OCI-LY7 (cell line): ENCODE results near the gene SLC6A5. TPM values are rescaled to one million over a fixed set of nuclear protein-coding genes. Genes with fewer than 3 reads are reported as not detected.

ENCODE experiments used
- BruUV-seq: library from RNA; stranded (reverse); fragments of 400-500 nt; replicated peaks from 2 replicates; lab custom pipeline; 2021; lab: Mats Ljungman, UMichigan
- CTCF ChIA-PET: fragments of 300-600 bp; sonication (Branson Sonifier 250); formaldehyde crosslinking; loops from one replicate; lab custom pipeline; 2022; ENCODE audit warnings: antibody characterized with exemption; ENCODE audit not compliant: unreplicated experiment; lab: Charles Lee
- POLR2A ChIA-PET: fragments of 300-600 bp; sonication (Branson Sonifier 250); formaldehyde crosslinking; loops from one replicate; lab custom pipeline; 2022; ENCODE audit warnings: antibody characterized with exemption; lab: Charles Lee
- DNase-seq: peaks from one replicate; pipeline ENCODE4 v3.0.0-alpha.2; 2015; ENCODE audit warnings: low spot score
- H2AFZ ChIP-seq: fragments of 200-600 bp; sonication (generic), shearing (Covaris generic); 2 replicates; pipeline ENCODE4 v1.6.1; 2014; ENCODE audit warnings: mild to moderate bottlenecking, antibody characterized with exemption, low read length, moderate library complexity
- H3K27ac ChIP-seq: fragments of 200-600 bp; sonication (generic); 2 replicates; pipeline ENCODE4 v1.5.1; 2014; ENCODE audit warnings: mixed run types, low read depth, mild to moderate bottlenecking, moderate library complexity, low read length, inconsistent platforms; ENCODE audit not compliant: poor library complexity, severe bottlenecking
- H3K36me3 ChIP-seq: fragments of 200-600 bp; sonication (generic); 2 replicates; pipeline ENCODE4 v1.6.1; 2014; ENCODE audit warnings: mild to moderate bottlenecking, antibody characterized with exemption, low read length, moderate library complexity, mixed read lengths; ENCODE audit not compliant: insufficient read depth
- H3K4me1 ChIP-seq: fragments of 200-600 bp; sonication (generic); 2 replicates; pipeline ENCODE4 v1.5.1; 2014; ENCODE audit warnings: mild to moderate bottlenecking, low read length; ENCODE audit not compliant: insufficient read depth, poor library complexity, severe bottlenecking
- H3K4me2 ChIP-seq: fragments of 200-600 bp; sonication (generic); 2 replicates; pipeline ENCODE4 v1.6.1; 2014; ENCODE audit warnings: mild to moderate bottlenecking, low read length
- H3K4me3 ChIP-seq: fragments of 200-600 bp; sonication (generic); 2 replicates; pipeline ENCODE4 v1.5.1; 2014; ENCODE audit warnings: mild to moderate bottlenecking, low read depth, low read length; ENCODE audit not compliant: poor library complexity, severe bottlenecking
- H3K79me2 ChIP-seq: fragments of 200-600 bp; sonication (generic); 2 replicates; pipeline ENCODE4 v1.6.1; 2016; ENCODE audit warnings: low read depth, mild to moderate bottlenecking, low read length, moderate library complexity, mixed read lengths; ENCODE audit not compliant: insufficient read depth
- H3K9me2 ChIP-seq: fragments of 200-600 bp; sonication (generic); 2 replicates; pipeline ENCODE4 v1.6.1; 2016; ENCODE audit warnings: mild to moderate bottlenecking, low read length, mixed read lengths; ENCODE audit not compliant: insufficient read depth
- H3K9me3 ChIP-seq: fragments of 200-600 bp; sonication (generic); 2 replicates; pipeline ENCODE4 v1.6.1; 2014; ENCODE audit warnings: mild to moderate bottlenecking, mixed run types, low read length, mixed read lengths
- H4K20me1 ChIP-seq: fragments of 200-600 bp; sonication (generic); 2 replicates; pipeline ENCODE4 v1.6.1; 2014; ENCODE audit warnings: mild to moderate bottlenecking, antibody characterized with exemption, low read length, moderate library complexity, mixed read lengths; ENCODE audit not compliant: insufficient read depth
- EZH2phosphoT487 ChIP-seq: fragments of 200-600 bp; sonication (generic); IDR thresholded peaks from 2 replicates; pipeline ENCODE4 v1.6.1; 2018; ENCODE audit warnings: low read depth, borderline replicate concordance, mild to moderate bottlenecking, mixed run types, antibody characterized with exemption, low read length, moderate library complexity, mixed read lengths
- intact Hi-C: fragments of 100-400 bp; cut with micrococcal nuclease; formaldehyde crosslinking; loops from one replicate; pipeline ENCODE4 v1.10.0; 2022; ENCODE audit not compliant: unreplicated experiment
- total RNA-seq, 2 experiments: library from RNA; depleted of rRNA in 1 of 2; stranded (reverse); fragments of >200 nt in 1 of 2; shearing (Covaris generic) in 1 of 2; gene quantifications; 2 replicates each; pipeline ENCODE4 v1.2.3, GENCODE V29; 2014 to 2022
- TF ChIP-seq, protein P1 (sequence below): fragments of 200-600 bp; sonication (generic); conservative IDR thresholded peaks from 2 replicates; pipeline ENCODE4 v1.5.1; 2014; ENCODE audit warnings: mild to moderate bottlenecking, antibody characterized with exemption, low read length, moderate library complexity, mixed read lengths

Gene SLC6A5
- total RNA-seq, 2 experiments from 2014 or later = not detected

DNA sequence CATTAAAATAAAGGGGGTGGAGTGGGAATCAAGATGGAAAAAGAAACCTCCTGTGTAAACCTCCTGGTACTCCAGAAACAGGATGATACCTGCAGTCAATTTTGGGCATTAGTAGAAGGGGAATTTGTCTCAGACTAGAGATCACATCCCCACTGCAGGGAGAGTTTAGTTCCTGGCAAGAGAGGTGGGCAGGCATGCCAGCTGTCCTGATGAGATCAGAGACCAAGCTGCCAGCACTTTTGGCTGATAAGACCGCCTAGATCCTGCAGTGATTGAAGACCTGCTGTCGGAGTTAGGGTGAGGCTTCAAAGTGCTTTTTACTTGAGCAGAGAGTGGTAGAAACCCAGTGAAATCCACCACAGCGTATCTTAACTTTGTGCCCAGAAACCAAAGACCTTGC, 40.3 kb downstream of the SLC6A5 start:
- no peak overlapping the region for H3K4me3 ChIP-seq
- POLR2A ChIA-PET = no interaction called here
- intact Hi-C loops = no loop called here
- TF ChIP-seq EZH2phosphoT487 = no peak
- TF ChIP-seq, protein P1, sequence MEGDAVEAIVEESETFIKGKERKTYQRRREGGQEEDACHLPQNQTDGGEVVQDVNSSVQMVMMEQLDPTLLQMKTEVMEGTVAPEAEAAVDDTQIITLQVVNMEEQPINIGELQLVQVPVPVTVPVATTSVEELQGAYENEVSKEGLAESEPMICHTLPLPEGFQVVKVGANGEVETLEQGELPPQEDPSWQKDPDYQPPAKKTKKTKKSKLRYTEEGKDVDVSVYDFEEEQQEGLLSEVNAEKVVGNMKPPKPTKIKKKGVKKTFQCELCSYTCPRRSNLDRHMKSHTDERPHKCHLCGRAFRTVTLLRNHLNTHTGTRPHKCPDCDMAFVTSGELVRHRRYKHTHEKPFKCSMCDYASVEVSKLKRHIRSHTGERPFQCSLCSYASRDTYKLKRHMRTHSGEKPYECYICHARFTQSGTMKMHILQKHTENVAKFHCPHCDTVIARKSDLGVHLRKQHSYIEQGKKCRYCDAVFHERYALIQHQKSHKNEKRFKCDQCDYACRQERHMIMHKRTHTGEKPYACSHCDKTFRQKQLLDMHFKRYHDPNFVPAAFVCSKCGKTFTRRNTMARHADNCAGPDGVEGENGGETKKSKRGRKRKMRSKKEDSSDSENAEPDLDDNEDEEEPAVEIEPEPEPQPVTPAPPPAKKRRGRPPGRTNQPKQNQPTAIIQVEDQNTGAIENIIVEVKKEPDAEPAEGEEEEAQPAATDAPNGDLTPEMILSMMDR = no peak
- H3K27ac ChIP-seq = no peak overlapping the region
- H3K4me1 ChIP-seq = no peaks in the 10 kb centered on the region
- H3K36me3 ChIP-seq = no peaks in the 10 kb centered on the region
- H2AFZ ChIP-seq = no peak overlapping the region
- no peaks in the 10 kb centered on the region for H3K9me2 ChIP-seq
- H3K9me3 ChIP-seq = no peaks in the 10 kb centered on the region
- CTCF ChIA-PET = no interaction called here
- no peaks in the 10 kb centered on the region for H4K20me1 ChIP-seq
- no peaks in the 10 kb centered on the region for H3K79me2 ChIP-seq
- H3K4me2 ChIP-seq = no peak overlapping the region
- BruUV-seq = no TSS peak
- DNase-seq = no peak

DNA sequence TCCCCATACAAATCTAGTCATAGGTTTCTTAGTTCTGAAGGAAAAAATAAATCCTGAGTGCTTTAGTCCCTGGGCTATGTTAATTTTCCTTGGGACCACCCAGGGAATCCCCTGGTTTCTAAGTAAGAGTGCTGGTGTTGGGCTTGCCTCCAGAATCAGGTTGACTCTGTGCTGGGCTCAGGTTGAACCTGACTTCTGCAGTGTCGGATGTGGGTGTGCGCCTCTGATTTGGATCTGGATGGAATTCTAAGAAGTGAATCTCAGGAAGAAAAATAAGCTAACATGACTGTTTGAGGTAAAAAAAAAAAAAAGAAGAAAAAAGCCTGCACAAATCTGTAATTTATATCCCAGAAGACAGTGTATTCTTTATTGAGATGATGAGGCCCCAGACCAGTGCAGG, 41.0 kb downstream of the SLC6A5 start:
- Histone ChIP-seq H3K9me2 (no peaks in the 10 kb centered on the region), H3K9me3 (no peaks in the 10 kb centered on the region), H3K36me3 (no peaks in the 10 kb centered on the region), H3K4me3 (no peak overlapping the region), H3K27ac (no peak overlapping the region), H2AFZ (no peak overlapping the region), H3K4me1 (no peaks in the 10 kb centered on the region), H3K79me2 (no peaks in the 10 kb centered on the region), H4K20me1 (no peaks in the 10 kb centered on the region), H3K4me2 (no peak overlapping the region)
- ChIA-PET POLR2A (no interaction called here), CTCF (no interaction called here)
- BruUV-seq = no TSS peak
- no peak for TF ChIP-seq EZH2phosphoT487
- TF ChIP-seq, protein P1 = no peak
- no peak for DNase-seq
- intact Hi-C loops = no loop called here

DNA sequence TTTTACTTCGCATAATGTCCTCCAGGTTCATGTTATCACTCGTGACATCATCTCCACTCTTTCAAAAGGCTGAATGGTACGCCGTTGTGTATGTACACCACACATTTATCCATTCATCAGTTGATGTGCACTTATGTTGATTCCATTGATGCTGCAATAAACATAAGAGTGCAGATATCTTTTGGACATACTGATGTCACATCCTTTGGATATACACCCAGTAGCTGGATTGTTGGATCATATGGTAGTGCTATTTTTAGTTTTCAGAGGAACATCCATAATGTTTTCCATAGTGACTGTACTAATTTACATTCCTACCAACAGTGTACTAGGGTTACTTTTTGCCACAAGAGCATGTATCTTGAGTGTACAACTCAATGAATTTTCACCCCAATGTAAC, 45.0 kb downstream of the SLC6A5 start:
- Histone ChIP-seq H2AFZ (no peak overlapping the region), H3K4me3 (no peak overlapping the region), H3K36me3 (no peaks in the 10 kb centered on the region), H3K9me3 (no peaks in the 10 kb centered on the region), H3K9me2 (no peaks in the 10 kb centered on the region), H3K27ac (no peak overlapping the region), H3K4me1 (no peaks in the 10 kb centered on the region), H3K79me2 (no peaks in the 10 kb centered on the region), H3K4me2 (no peak overlapping the region), H4K20me1 (no peaks in the 10 kb centered on the region)
- DNase-seq = no peak
- BruUV-seq = no TSS peak
- intact Hi-C loops = no loop called here
- CTCF ChIA-PET = no interaction called here
- POLR2A ChIA-PET = no interaction called here
- no peak for TF ChIP-seq EZH2phosphoT487
- TF ChIP-seq, protein P1 = no peak
